ENCODE results near the gene RFX1.

GRCh38 chr19:14003251-14004055 is 2.7 kb downstream of the RFX1 start:
- TF ChIP-seq CTCF (IDR thresholded peaks at IDR 0.05; ENCODE audit: low read length) (no peak), EZH2 (optimal IDR thresholded peaks at IDR 0.05; ENCODE audit: low read depth, low read length) (no peak)

Data from MM.1S (cell line).